HG02759 (cell line): ENCODE measurements around the gene SLCO4C1.

Experiments
- ATAC-seq: cut with Tn5 transposase; IDR thresholded peaks from one replicate; pipeline ENCODE4 v1.9.1; 2021; ENCODE audit warnings: mild to moderate bottlenecking, moderate library complexity; ENCODE audit not compliant: unreplicated experiment

Gene SLCO4C1

GRCh38 chr5:102277144-102277543 lies 18.9 kb downstream of the SLCO4C1 start:
- no peak for ATAC-seq

GRCh38 chr5:102271759-102272158 lies 24.3 kb downstream of the SLCO4C1 start:
- no peak for ATAC-seq

GRCh38 chr5:102270036-102270435 lies 26.0 kb downstream of the SLCO4C1 start:
- no peak for ATAC-seq

- ATAC-seq, result no peak
Observed at GRCh38 chr5:102262688-102263087, 33.4 kb downstream of the SLCO4C1 start.

- ATAC-seq, result no peak
Observed at GRCh38 chr5:102249381-102249780, 46.7 kb downstream of the SLCO4C1 start.

GRCh38 chr5:102243213-102243612 lies 52.9 kb downstream of the SLCO4C1 start:
- no peak for ATAC-seq

- ATAC-seq, result no peak
Observed at GRCh38 chr5:102241809-102242421, 54.2 kb downstream of the SLCO4C1 start.

GRCh38 chr5:102231693-102232619 lies 64.1 kb downstream of the SLCO4C1 start:
- ATAC-seq, result peak; percentile 82

- ATAC-seq, result no peak
Observed at GRCh38 chr5:102229685-102230084, 66.4 kb downstream of the SLCO4C1 start.

- ATAC-seq, result no peak
Observed at GRCh38 chr5:102226321-102226720, 69.8 kb downstream of the SLCO4C1 start.

GRCh38 chr5:102223542-102224477 lies 72.3 kb downstream of the SLCO4C1 start:
- peak; percentile 70 for ATAC-seq

- no peak for ATAC-seq
Observed at GRCh38 chr5:102222772-102223171, 73.3 kb downstream of the SLCO4C1 start.

GRCh38 chr5:102221949-102222348 lies 74.1 kb downstream of the SLCO4C1 start:
- no peak for ATAC-seq

GRCh38 chr5:102218159-102218558 lies 77.9 kb downstream of the SLCO4C1 start:
- peak; percentile 66 for ATAC-seq

GRCh38 chr5:102216678-102217077 lies 79.4 kb downstream of the SLCO4C1 start:
- no peak for ATAC-seq

GRCh38 chr5:102211165-102211564 lies 84.9 kb downstream of the SLCO4C1 start:
- no peak for ATAC-seq

GRCh38 chr5:102200861-102201260 lies 95.2 kb downstream of the SLCO4C1 start:
- ATAC-seq, result no peak

- ATAC-seq, result no peak
Observed at GRCh38 chr5:102196481-102196880, 99.6 kb downstream of the SLCO4C1 start.
